Astrocyte (in vitro differentiated cells and primary cell): ENCODE measurements around the gene SUN1. TPM values are rescaled to one million over a fixed set of nuclear protein-coding genes. Genes with fewer than 3 reads are reported as not detected.

Experiments used
- DNase-seq: peaks from one replicate; pipeline ENCODE4 v3.0.0-alpha.2; 2010; ENCODE audit warnings: low read depth
- FAIRE-seq: peaks from 2 replicates; lab custom pipeline; 2011; peaks lifted over from hg19 to GRCh38; lab: Jason Lieb, UNC
- H2AFZ ChIP-seq: 2 replicates; pipeline ENCODE4 v1.6.0; 2012; ENCODE audit warnings: low read depth, low read length, inconsistent platforms
- H3K27ac ChIP-seq: 2 replicates; pipeline ENCODE4 v1.5.1; 2011; ENCODE audit warnings: low read depth, low read length, inconsistent platforms
- H3K27me3 ChIP-seq: 2 replicates; pipeline ENCODE4 v1.6.0; 2011; ENCODE audit warnings: low read length, inconsistent platforms; ENCODE audit not compliant: insufficient read depth
- H3K36me3 ChIP-seq: 2 replicates; pipeline ENCODE4 v1.5.1; 2011; ENCODE audit warnings: low read length, inconsistent platforms; ENCODE audit not compliant: insufficient read depth
- H3K4me1 ChIP-seq: 2 replicates; pipeline ENCODE4 v1.5.1; 2011; ENCODE audit warnings: low read length, inconsistent platforms; ENCODE audit not compliant: insufficient read depth
- H3K4me2 ChIP-seq: 2 replicates; pipeline ENCODE4 v1.6.0; 2012; ENCODE audit warnings: low read length, inconsistent platforms
- H3K4me3 ChIP-seq: 2 replicates; pipeline ENCODE4 v1.5.1; 2011; ENCODE audit warnings: low read depth, mild to moderate bottlenecking, low read length, inconsistent platforms; ENCODE audit not compliant: insufficient read depth
- H3K79me2 ChIP-seq: 2 replicates; pipeline ENCODE4 v1.6.0; 2012; ENCODE audit warnings: mild to moderate bottlenecking, low read length, inconsistent platforms; ENCODE audit not compliant: insufficient read depth
- H3K9ac ChIP-seq: 2 replicates; pipeline ENCODE4 v1.6.0; 2012; ENCODE audit warnings: mild to moderate bottlenecking, low read length, inconsistent platforms
- H3K9me3 ChIP-seq: 2 replicates; pipeline ENCODE4 v1.5.1; 2012; ENCODE audit warnings: low read depth, mild to moderate bottlenecking, low read length, inconsistent platforms; ENCODE audit not compliant: insufficient read depth
- H4K20me1 ChIP-seq: 2 replicates; pipeline ENCODE4 v1.6.0; 2012; ENCODE audit warnings: low read length, inconsistent platforms; ENCODE audit not compliant: insufficient read depth
- H3K27ac Mint-ChIP-seq: one replicate; pipeline ENCODE4 v1.8.0; 2021; ENCODE audit warnings: mild to moderate bottlenecking, mixed read lengths; ENCODE audit not compliant: unreplicated experiment
- H3K27me3 Mint-ChIP-seq: one replicate; pipeline ENCODE4 v1.8.0; 2021; ENCODE audit warnings: low read depth, mixed read lengths; ENCODE audit not compliant: unreplicated experiment
- H3K36me3 Mint-ChIP-seq: one replicate; pipeline ENCODE4 v1.8.0; 2021; ENCODE audit warnings: low read depth, mixed read lengths; ENCODE audit not compliant: unreplicated experiment
- H3K4me1 Mint-ChIP-seq: one replicate; pipeline ENCODE4 v1.8.0; 2021; ENCODE audit warnings: low read depth, mixed read lengths; ENCODE audit not compliant: unreplicated experiment
- H3K4me3 Mint-ChIP-seq: one replicate; pipeline ENCODE4 v1.8.0; 2021; ENCODE audit warnings: mild to moderate bottlenecking, moderate library complexity, mixed read lengths; ENCODE audit not compliant: unreplicated experiment
- H3K9me3 Mint-ChIP-seq: one replicate; pipeline ENCODE4 v1.8.0; 2021; ENCODE audit warnings: mild to moderate bottlenecking, mixed read lengths; ENCODE audit not compliant: unreplicated experiment
- CTCF ChIP-seq: IDR thresholded peaks from 2 replicates; pipeline ENCODE4 v1.5.1; 2011; ENCODE audit warnings: low read depth, mild to moderate bottlenecking, inconsistent platforms, low read length, moderate library complexity; ENCODE audit not compliant: insufficient read depth
- EZH2 ChIP-seq: IDR thresholded peaks from 2 replicates; pipeline ENCODE4 v1.6.1; 2012; ENCODE audit warnings: mild to moderate bottlenecking, low read length, inconsistent platforms; ENCODE audit not compliant: insufficient read depth
- total RNA-seq: library from RNA; stranded (reverse); gene quantifications from 2 replicates; pipeline ENCODE4 v1.2.1, GENCODE V29; 2021

Gene SUN1
- total RNA-seq, 1 donor from 2014 or later: 121 TPM

DNA sequence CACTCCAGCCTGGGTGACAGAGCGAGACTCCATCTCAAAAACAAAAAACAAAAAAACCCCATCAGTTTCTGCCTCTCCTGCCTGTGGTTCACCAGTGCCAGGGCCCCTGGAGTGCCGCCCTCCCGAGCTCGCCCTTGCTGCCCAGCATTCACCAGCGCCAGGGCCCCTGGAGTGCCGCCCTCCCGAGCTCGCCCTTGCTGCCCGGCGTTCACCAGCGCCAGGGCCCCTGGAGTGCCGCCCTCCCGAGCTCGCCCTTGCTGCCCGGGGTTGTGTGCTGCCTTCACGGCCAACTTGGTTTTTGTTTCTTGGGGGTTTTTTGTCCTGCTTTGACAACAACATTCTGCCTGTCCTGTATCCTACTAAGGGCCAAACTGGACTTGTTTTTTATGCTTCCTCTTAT is 30.8 kb downstream of the SUN1 start:
- peaks cover 44% of the 10 kb centered on the region for H3K36me3 Mint-ChIP-seq
- no peaks in the 10 kb centered on the region for H3K9me3 ChIP-seq

GRCh38 chr7:865921-866320 is 33.6 kb downstream of the SUN1 start:
- TF ChIP-seq CTCF (no peak), EZH2 (no peak)
- Mint-ChIP-seq H3K27me3 (no peaks in the 10 kb centered on the region), H3K27ac (no peak overlapping the region), H3K4me1 (no peaks in the 10 kb centered on the region), H3K4me3 (no peak overlapping the region), H3K9me3 (no peaks in the 10 kb centered on the region), H3K36me3 (peaks cover 33% of the 10 kb centered on the region)
- Histone ChIP-seq H3K9ac (no peak overlapping the region), H2AFZ (no peak overlapping the region), H3K4me3 (no peak overlapping the region), H4K20me1 (peaks cover 8% of the 10 kb centered on the region), H3K36me3 (peaks cover 33% of the 10 kb centered on the region), H3K79me2 (peaks cover 14% of the 10 kb centered on the region), H3K4me1 (peaks cover 10% of the 10 kb centered on the region), H3K9me3 (no peaks in the 10 kb centered on the region), H3K27ac (no peak overlapping the region), H3K27me3 (no peaks in the 10 kb centered on the region), H3K4me2 (no peak overlapping the region)
- FAIRE-seq: no peak
- no peak for DNase-seq

More for the DNA sequence above, 30.8 kb downstream of the SUN1 start:
- Mint-ChIP-seq H3K27me3 (no peaks in the 10 kb centered on the region), H3K27ac (no peak overlapping the region), H3K9me3 (no peaks in the 10 kb centered on the region), H3K4me3 (no peak overlapping the region), H3K4me1 (no peaks in the 10 kb centered on the region)
- Histone ChIP-seq H3K4me1 (peaks cover 10% of the 10 kb centered on the region), H2AFZ (no peak overlapping the region), H3K4me2 (no peak overlapping the region), H3K27ac (no peak overlapping the region), H3K36me3 (peaks cover 37% of the 10 kb centered on the region), H4K20me1 (peaks cover 8% of the 10 kb centered on the region), H3K9ac (no peak overlapping the region), H3K79me2 (peaks cover 6% of the 10 kb centered on the region), H3K27me3 (no peaks in the 10 kb centered on the region), H3K4me3 (no peak overlapping the region)
- FAIRE-seq: no peak
- TF ChIP-seq EZH2: no peak
- no peak for TF ChIP-seq CTCF
- no peak for DNase-seq

- no peak for FAIRE-seq
- Mint-ChIP-seq H3K9me3 (no peaks in the 10 kb centered on the region), H3K4me3 (no peak overlapping the region), H3K4me1 (no peaks in the 10 kb centered on the region), H3K36me3 (peaks cover 25% of the 10 kb centered on the region), H3K27ac (no peak overlapping the region), H3K27me3 (no peaks in the 10 kb centered on the region)
- TF ChIP-seq CTCF (no peak), EZH2 (no peak)
- Histone ChIP-seq H3K27ac (peak overlapping the region; percentile 68), H3K9me3 (no peaks in the 10 kb centered on the region), H3K36me3 (peaks cover 27% of the 10 kb centered on the region), H3K79me2 (peaks cover 14% of the 10 kb centered on the region), H4K20me1 (peaks cover 8% of the 10 kb centered on the region), H3K4me1 (peaks cover 10% of the 10 kb centered on the region), H3K4me2 (peak overlapping the region; percentile 25), H2AFZ (no peak overlapping the region), H3K27me3 (no peaks in the 10 kb centered on the region), H3K4me3 (no peak overlapping the region), H3K9ac (peak overlapping the region; percentile 55)
- DNase-seq: peak; percentile 56
Observed at GRCh38 chr7:867001-867405, 34.7 kb downstream of the SUN1 start.
